ENCODE results near the gene PSMD12.
"Not testable (repeated sequence)": the region's sequence is repeated elsewhere in the genome, so short reads cannot be mapped to it uniquely, and the experiment has no call there.

PSMD12 gene

GRCh38 chr17:67366193-67367157 is at the start of gene PSMD12:
Gene PSMD12 (minus strand): TSS chr17:67366577. CDS start chr17:67366519, 58 bp downstream.
- DNase-seq, result peak; percentile 65 to 89

DNA sequence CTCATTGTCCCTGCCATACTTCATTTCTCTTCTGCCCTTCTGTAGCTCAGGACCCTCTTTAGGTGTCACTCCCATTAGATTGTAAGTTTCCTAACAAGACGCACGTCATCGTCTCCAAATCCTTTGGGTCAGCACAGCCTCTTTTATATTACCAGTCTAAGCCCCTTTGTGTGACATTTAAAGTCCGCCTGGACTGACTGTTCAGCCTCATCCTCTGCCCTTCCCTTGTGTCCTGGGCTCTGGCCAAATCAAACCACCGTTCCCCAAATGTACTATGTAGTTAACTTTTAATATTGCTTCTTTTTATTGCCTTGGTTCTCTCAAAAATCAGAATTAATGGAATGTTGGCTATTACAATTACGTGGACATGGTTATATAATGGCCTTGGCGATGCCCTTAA is 48.9 kb upstream of the PSMD12 start:
- no peak for DNase-seq

DNA sequence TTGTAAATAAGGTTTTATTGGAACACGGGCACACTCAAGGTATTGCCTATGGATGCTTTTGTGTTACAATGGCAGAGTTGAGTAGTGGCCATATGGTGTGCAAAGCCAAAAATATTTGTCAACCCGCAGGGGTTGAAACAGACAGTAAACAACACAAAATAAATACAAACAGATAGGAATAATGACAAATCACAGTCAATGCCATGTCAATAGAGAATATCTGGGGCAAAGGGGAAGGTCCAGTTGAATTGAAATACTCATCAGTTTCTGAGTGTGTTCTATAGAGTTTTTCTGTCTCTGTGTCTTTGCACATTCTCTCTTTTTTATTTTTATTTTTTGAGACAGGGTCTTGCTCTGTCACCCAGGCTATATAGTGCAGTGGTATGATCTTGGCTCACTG is 48.2 kb upstream of the PSMD12 start:
- no peak for DNase-seq

- no peak for DNase-seq
Observed at GRCh38 chr17:67414130-67414529, 47.8 kb upstream of the PSMD12 start.

DNA sequence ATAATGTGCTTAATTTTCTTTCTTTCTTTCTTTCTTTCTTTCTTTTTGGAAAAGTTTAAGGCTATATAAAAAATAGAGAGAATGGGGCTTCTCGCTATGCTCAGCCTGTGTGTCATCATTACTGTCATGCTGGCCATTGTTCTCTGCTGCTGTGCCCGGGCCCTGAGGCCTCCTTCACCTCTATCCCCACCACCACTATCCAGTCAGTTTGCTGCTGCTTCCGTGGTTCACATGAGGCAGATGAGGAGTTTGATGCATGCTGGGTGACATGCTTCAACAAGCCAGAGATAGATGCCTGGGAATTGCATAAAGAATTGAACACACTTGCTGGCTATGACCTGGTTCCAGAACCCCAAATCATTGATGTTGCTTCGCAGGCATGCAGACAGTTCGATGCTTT is 47.0 kb upstream of the PSMD12 start:
- DNase-seq, result no peak

DNA sequence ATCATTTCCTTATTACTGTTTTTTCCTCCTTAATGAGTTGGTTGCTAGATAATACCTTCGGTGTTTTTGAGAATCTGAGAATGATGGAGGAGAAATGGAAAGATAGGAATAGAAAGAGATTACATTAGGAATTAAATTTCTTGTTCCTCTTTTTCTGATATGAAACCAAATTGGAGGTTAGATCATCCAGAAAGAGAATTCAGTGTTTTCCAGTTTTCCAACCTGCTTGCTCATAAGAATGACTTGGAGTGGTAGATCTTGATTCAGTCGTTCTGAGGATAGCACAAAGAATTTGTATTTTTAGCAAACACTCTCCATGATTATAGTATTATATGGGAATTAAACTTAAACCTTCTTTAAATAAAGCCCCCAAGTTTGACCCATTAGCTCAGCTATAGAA is 46.6 kb upstream of the PSMD12 start:
- DNase-seq, result no peak

- no peak for DNase-seq
Observed at GRCh38 chr17:67412032-67412431, 45.7 kb upstream of the PSMD12 start.

DNA sequence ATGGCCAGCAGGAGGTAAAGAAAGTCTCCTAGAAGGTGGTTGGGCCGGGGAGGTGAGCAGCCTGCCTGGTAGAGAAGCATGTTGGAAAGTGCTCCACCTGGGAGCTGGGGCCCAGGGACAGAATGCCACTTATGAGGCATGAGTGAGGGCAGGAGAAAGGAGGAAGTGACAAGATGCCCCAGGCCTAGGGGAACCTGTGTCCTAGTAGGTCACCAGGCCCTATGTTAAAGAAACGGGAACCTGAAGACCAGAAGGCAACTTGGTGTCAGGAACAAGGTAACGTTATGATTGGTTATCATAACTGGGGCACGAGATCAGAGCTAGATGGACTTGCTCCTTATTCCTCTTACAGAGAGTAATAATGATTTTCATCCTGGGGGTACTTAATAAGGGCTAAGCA is 45.0 kb upstream of the PSMD12 start:
- no peak for DNase-seq

GRCh38 chr17:67408455-67408830 is 42.1 kb upstream of the PSMD12 start:
- DNase-seq, result not testable (repeated sequence)

GRCh38 chr17:67403483-67403882 is 37.1 kb upstream of the PSMD12 start:
- no peak for DNase-seq

DNA sequence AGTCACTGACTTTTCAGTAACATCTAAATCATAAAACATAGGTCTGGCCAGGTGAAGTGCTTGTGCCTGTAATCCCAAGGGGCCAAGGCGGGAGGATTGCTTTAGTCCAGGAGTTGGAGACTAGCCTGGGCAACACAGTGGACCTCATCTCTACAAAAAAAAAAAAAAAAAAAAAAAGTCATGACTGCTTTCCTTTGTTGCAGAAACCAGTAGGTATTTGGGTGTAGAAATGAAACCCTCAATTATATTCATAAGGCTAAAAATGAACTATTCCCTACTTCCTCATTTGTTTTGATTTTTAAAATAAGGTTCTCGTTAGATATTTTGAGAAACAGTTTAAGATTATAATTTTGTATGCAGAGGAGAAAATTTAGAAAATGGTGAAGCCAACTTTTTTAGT is 36.7 kb upstream of the PSMD12 start:
- no peak for DNase-seq

- DNase-seq, result no peak
Observed at GRCh38 chr17:67401598-67402504, 35.5 kb upstream of the PSMD12 start.

DNA sequence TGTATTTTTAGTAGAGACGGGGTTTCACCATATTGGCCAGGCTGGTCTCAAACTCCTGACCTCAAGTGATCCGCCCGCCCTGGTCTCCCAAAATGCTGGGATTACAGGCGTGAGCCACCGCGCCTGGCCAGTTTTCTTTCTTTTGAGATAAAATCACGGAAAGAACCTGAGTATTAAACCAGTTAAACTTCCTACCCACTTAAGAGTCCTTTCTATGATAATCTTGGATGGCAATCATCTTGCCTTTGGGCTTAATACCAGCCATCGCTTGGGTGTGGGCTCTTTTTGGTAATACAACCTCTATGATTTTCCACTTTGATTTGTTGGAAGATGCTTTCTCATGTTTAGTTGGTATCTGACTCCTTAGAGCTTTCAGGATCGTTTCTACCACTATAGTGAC is 34.7 kb upstream of the PSMD12 start:
- no peak for DNase-seq

- peak in 1 of 2 donors; percentile 15 for DNase-seq
Observed at GRCh38 chr17:67400193-67400592, 33.8 kb upstream of the PSMD12 start.

- DNase-seq, result no peak
Observed at GRCh38 chr17:67399676-67400075, 33.3 kb upstream of the PSMD12 start.

- no peak for DNase-seq
Observed at GRCh38 chr17:67393809-67394397, 27.5 kb upstream of the PSMD12 start.

GRCh38 chr17:67392111-67392510 is 25.7 kb upstream of the PSMD12 start:
- no peak for DNase-seq

- DNase-seq, result peak; percentile 3 to 75
Observed at GRCh38 chr17:67390646-67391361, 24.4 kb upstream of the PSMD12 start.

- DNase-seq, result no peak
Observed at GRCh38 chr17:67390006-67390645, 23.7 kb upstream of the PSMD12 start.

- DNase-seq, result no peak
Observed at GRCh38 chr17:67388986-67389385, 22.6 kb upstream of the PSMD12 start.

GRCh38 chr17:67388536-67388935 is 22.2 kb upstream of the PSMD12 start:
- DNase-seq, result not testable (repeated sequence)

DNA sequence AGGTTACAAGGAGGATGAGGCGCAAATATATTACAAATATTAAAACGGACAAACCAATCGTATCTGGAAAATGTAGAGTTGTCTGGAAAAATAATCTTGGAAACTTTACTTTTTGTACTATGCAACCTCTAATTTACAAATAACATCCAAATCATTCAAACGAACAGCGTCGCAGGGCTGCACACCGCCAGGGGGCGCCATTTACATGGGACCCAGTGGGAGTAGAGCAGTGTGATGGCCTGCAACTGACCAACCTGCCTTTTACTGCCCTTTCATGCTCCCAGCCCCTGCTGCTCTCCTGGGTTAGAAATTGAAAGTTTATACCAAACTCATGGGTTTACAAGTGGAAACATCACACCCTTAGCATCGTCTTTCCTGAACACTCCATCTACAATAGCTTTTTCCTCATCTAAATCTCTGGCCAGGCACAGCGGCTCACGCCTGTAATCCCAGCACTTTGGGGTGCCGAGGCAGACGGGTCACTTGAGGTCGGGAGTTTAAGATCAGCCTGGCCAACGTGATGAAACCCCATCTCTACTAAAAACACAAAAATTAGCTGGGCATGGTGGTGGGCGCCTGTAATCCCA is 20.7 kb upstream of the PSMD12 start:
- peak in 1 of 2 donors; percentile 33 for DNase-seq
